Measurements from ENCODE around the gene ARL13B. TPM values are rescaled to one million over a fixed set of nuclear protein-coding genes. Genes with fewer than 3 reads are reported as not detected.
A peak's percentile ranks its signal among the peaks of the same experiment; 100 is the strongest.

Gene ARL13B
- total and polyA plus RNA-seq, 2 of the 13 experiments (the other 11 are each of a cell fraction or from before 2014, with no cell fraction given): 2.2 to 9.6 TPM

- intact Hi-C loops (cut with micrococcal nuclease; ENCODE audit: unreplicated experiment): no loop called here
- WGBS (ENCODE audit: low lambda C conversion rate): 97% methylated on average over 2 of the region's 2 CpGs
- no peak overlapping the region for H3K4me2 ChIP-seq (ENCODE audit: low read depth, low read length)
- no peaks in the 10 kb centered on the region for H3K4me1 ChIP-seq (ENCODE audit: insufficient read depth, low read length)
- H4K20me1 ChIP-seq (ENCODE audit: insufficient read depth, low read length): no peaks in the 10 kb centered on the region
- H3K27me3 ChIP-seq (ENCODE audit: control insufficient read depth in 1 of 2, insufficient read depth in 2 of 2, low read length in 2 of 2): no peaks in the 10 kb centered on the region; a peak in 1 of 5 replicates
- no peaks in the 10 kb centered on the region for H3K36me3 ChIP-seq (replicated peaks in 1 of 2; ENCODE audit: control insufficient read depth in 1 of 2, insufficient read depth in 2 of 2, low read length in 2 of 2)
- ChIA-PET POLR2A (no interaction called here), CTCF (ENCODE audit: low intra/inter-chr PET ratio, low total read pairs) (no interaction called here)
- FAIRE-seq: no peak
- H3K4me3 ChIP-seq (replicated peaks in 1 of 3; ENCODE audit: insufficient read depth in 1 of 3, low read depth in 2 of 3, low read length in 3 of 3): no peak overlapping the region
- in situ Hi-C loops (cut with HindIII; ENCODE audit: extremely low pct_ligation_motif_present, low pct_unique_long_range_greater_than_20kb): no loop called here
- no peak overlapping the region for H2AFZ ChIP-seq (ENCODE audit: low read length)
- TF ChIP-seq MAFK (conservative IDR thresholded peaks at IDR 0.05 in 1 of 2, IDR thresholded peaks at IDR 0.05 in 1 of 2; ENCODE audit: low read length in 2 of 2) (peak; percentile 75 to 81), ZNF543 (CRISPR knock-in tag; IDR thresholded peaks at IDR 0.05) (no peak), MAFF (IDR thresholded peaks at IDR 0.05; ENCODE audit: low read depth, low read length) (peak; percentile 74; the same call in 1 of the 2 replicates)
- ATAC-seq: no peak
- H3K27ac ChIP-seq (ENCODE audit: extremely low read length, insufficient read depth, low read length): no peak overlapping the region
- H3K79me2 ChIP-seq (ENCODE audit: insufficient read depth, low read length): no peaks in the 10 kb centered on the region
- BruUV-seq (replicated peaks): no TSS peak
- H3K9ac ChIP-seq (ENCODE audit: insufficient read depth, low read depth, low read length): no peak overlapping the region
- no peak for DNase-seq (ENCODE audit: low spot score)
- no peaks in the 10 kb centered on the region for H3K9me3 ChIP-seq (ENCODE audit: low read length)
These were observed 66.6 kb downstream of the ARL13B start for GRCh38 chr3:94046533-94046932.

- ATAC-seq (no peak), DNase-seq (ENCODE audit: low spot score) (no peak), FAIRE-seq (no peak)
- Histone ChIP-seq H3K36me3 (replicated peaks in 1 of 2; ENCODE audit: control insufficient read depth in 1 of 2, insufficient read depth in 2 of 2, low read length in 2 of 2) (no peaks in the 10 kb centered on the region), H3K27ac (ENCODE audit: extremely low read length, insufficient read depth, low read length) (no peak overlapping the region), H3K79me2 (ENCODE audit: insufficient read depth, low read length) (no peaks in the 10 kb centered on the region), H3K4me2 (ENCODE audit: low read depth, low read length) (no peak overlapping the region), H3K4me3 (replicated peaks in 1 of 3; ENCODE audit: insufficient read depth in 1 of 3, low read depth in 2 of 3, low read length in 3 of 3) (no peak overlapping the region), H3K27me3 (ENCODE audit: control insufficient read depth in 1 of 2, insufficient read depth in 2 of 2, low read length in 2 of 2) (no peaks in the 10 kb centered on the region), H2AFZ (ENCODE audit: low read length) (no peak overlapping the region), H3K9me3 (ENCODE audit: low read length) (no peaks in the 10 kb centered on the region), H4K20me1 (ENCODE audit: insufficient read depth, low read length) (no peaks in the 10 kb centered on the region), H3K4me1 (ENCODE audit: insufficient read depth, low read length) (no peaks in the 10 kb centered on the region), H3K9ac (ENCODE audit: insufficient read depth, low read depth, low read length) (no peak overlapping the region)
- TF ChIP-seq ZSCAN5A (CRISPR knock-in tag; IDR thresholded peaks at IDR 0.05; ENCODE audit: borderline replicate concordance): no peak
- no peak for TF ChIP-seq ZNF501 (CRISPR knock-in tag; IDR thresholded peaks at IDR 0.05)
- TF ChIP-seq CEBPZ (IDR thresholded peaks at IDR 0.05; ENCODE audit: low read length): no peak
- TF ChIP-seq U2AF1 (optimal IDR thresholded peaks at IDR 0.05; ENCODE audit: low read depth, low read length): no peak
- TF ChIP-seq SMAD9 (CRISPR knock-in tag; IDR thresholded peaks at IDR 0.05): no peak
- no peak for TF ChIP-seq DMAP1 (CRISPR knock-in tag; IDR thresholded peaks at IDR 0.05)
- TF ChIP-seq ZNF234 (CRISPR knock-in tag; conservative IDR thresholded peaks at IDR 0.05): no peak
- TF ChIP-seq KLF15 (CRISPR knock-in tag; IDR thresholded peaks at IDR 0.05; ENCODE audit: borderline replicate concordance): no peak
- ChIA-PET POLR2A (no interaction called here), CTCF (ENCODE audit: low intra/inter-chr PET ratio, low total read pairs) (no interaction called here)
- intact Hi-C loops (cut with micrococcal nuclease; ENCODE audit: unreplicated experiment) (no loop called here), in situ Hi-C loops (cut with HindIII; ENCODE audit: extremely low pct_ligation_motif_present, low pct_unique_long_range_greater_than_20kb) (no loop called here)
- no TSS peak for BruUV-seq (replicated peaks)
- 94% methylated on average over 2 of the region's 2 CpGs for WGBS (ENCODE audit: low lambda C conversion rate)
These were observed 69.3 kb downstream of the ARL13B start for GRCh38 chr3:94049267-94049666.
